ENCODE measurements around the gene JTB.
"Not testable (repeated sequence)": the region's sequence is repeated elsewhere in the genome, so short reads cannot be mapped to it uniquely, and the experiment has no call there.

Gene JTB

GRCh38 chr1:153977250-153978240, at the start of gene JTB:
JTB (minus strand) TSS chr1:153977674; CDS start chr1:153977252, 422 bp downstream.
- TF ChIP-seq CTCF (IDR thresholded peaks at IDR 0.05; ENCODE audit: control insufficient read depth, extremely low read depth, insufficient read depth), result no peak
- DNase-seq (ENCODE audit: low read depth), result peak; percentile 48

DNA sequence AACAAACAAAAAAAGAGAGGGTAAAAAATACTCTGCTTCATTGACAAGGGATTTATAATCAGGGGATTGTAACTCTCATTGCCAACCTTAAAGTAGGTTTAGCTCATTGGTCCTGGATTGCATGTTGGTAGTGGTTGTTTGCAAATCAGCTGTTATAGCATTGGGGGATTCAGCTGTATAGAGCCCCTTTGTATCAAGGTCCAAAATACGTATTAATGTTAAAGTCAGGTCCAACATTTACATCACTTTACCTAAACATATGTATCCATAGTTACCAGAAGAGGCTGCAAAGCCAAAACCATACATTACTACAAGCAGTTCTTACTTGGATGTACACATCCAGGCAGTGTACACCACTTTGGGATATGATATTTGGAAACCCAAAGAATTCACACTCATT, 42.5 kb upstream of the JTB start:
- no peak overlapping the region for H3K4me3 ChIP-seq (ENCODE audit: low read depth, low read length)
- no peak for TF ChIP-seq CTCF (IDR thresholded peaks at IDR 0.05; ENCODE audit: control insufficient read depth, extremely low read depth, insufficient read depth)
- no peak for DNase-seq (ENCODE audit: low read depth)

More at GRCh38 chr1:153977250-153978240, at the start of gene JTB:
- H3K4me3 ChIP-seq (ENCODE audit: low read depth, low read length), result peak within 1 kb of the TSS; percentile 83

DNA sequence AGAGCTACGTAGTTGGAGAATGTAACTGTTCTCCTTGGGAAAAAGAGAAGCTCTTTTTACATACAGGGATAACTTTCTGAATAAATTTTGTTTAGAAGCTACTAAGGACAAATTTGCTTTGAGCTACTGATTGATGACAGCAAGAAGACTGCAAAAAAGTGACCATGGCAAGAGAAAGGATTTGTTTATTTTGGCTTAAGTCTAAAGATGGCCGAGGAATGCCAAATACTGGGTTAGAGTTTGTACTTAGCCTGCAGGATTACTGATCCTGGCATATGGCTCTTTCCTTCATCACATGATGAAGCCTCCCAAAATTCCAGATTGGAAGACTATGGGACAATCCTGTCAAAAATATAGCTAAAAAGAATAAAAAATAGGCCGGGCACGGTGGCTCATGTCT, 41.8 kb upstream of the JTB start:
- no peak for DNase-seq (ENCODE audit: low read depth)
- no peak for TF ChIP-seq CTCF (IDR thresholded peaks at IDR 0.05; ENCODE audit: control insufficient read depth, extremely low read depth, insufficient read depth)
- H3K4me3 ChIP-seq (ENCODE audit: low read depth, low read length), result no peak overlapping the region

DNA sequence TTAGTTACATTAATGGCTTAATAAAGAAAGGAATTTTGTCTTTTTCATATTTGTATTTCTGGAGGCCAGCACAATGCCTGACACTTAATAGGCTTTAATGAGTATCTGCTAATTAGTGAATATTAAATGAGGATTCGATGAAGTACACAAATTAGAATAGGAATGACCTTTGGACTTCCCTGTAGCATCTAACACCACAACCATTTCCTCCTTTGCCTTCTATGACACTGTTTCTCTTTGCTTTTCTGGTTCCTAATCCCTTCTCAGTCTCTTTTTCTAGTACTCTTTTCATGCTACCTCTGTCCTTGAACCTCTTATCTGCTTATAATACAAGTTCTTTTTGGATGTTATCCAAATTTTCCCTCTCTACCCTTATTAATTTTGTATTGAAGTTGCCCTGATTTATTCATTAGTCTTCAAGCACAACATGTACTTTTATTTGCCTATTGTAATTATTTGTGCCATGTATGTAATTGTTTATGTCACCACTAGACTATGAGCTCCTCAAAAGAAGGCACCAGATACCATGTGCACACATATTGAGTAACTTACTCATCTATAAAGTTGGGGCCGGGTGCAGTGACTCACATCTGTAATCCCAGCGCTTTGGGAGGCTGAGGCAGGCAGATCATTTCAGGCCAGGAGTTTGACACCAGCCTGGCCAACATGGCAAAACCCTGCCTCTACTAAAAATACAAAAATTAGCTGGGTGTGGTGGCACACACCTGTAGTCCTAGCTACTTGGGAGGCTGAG, 36.9 kb upstream of the JTB start:
- DNase-seq (ENCODE audit: low read depth), result no peak
- no peak for TF ChIP-seq CTCF (IDR thresholded peaks at IDR 0.05; ENCODE audit: control insufficient read depth, extremely low read depth, insufficient read depth)

GRCh38 chr1:154012543-154012942, 35.1 kb upstream of the JTB start:
- not testable (repeated sequence) for H3K4me3 ChIP-seq (ENCODE audit: low read depth, low read length); DNase-seq (ENCODE audit: low read depth)

More for the DNA sequence above, 36.9 kb upstream of the JTB start:
- no peak overlapping the region for H3K4me3 ChIP-seq (ENCODE audit: low read depth, low read length)

- H3K4me3 ChIP-seq (ENCODE audit: low read depth, low read length), result no peak overlapping the region
- no peak for TF ChIP-seq CTCF (IDR thresholded peaks at IDR 0.05; ENCODE audit: control insufficient read depth, extremely low read depth, insufficient read depth)
- no peak for DNase-seq (ENCODE audit: low read depth)
Observed at GRCh38 chr1:154012129-154012528, 34.7 kb upstream of the JTB start.

DNA sequence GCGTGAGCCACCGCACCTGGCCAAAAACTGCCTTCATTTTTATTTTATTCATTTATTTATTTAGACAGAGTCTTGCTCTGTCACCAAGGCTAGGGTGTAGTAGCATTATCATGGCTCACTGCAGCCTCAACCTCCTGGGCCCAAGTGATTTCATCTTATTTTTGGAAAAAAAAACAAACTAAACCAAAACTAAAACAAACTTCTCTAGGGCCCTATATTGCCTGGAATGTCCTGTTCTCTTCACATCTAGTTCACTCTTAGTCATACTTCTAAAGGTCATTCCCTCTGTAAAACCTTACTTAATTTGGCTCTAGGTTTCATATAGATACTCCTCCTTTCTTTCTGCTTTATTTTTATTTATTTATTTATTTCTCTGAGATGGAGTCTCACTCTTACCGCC, 28.7 kb upstream of the JTB start:
- H3K4me3 ChIP-seq (ENCODE audit: low read depth, low read length), result no peak overlapping the region
- no peak for TF ChIP-seq CTCF (IDR thresholded peaks at IDR 0.05; ENCODE audit: control insufficient read depth, extremely low read depth, insufficient read depth)
- DNase-seq (ENCODE audit: low read depth), result no peak
